ENCODE measurements around the gene GADD45B.

GRCh38 chr19:2503521-2504109, 27.7 kb downstream of the GADD45B start:
- no peak for TF ChIP-seq ATF2 (IDR thresholded peaks at IDR 0.05; ENCODE audit: low read length)
- TF ChIP-seq RAD51 (IDR thresholded peaks at IDR 0.05), result no peak
- no peak for TF ChIP-seq CTCF (IDR thresholded peaks at IDR 0.05 in 2 of 3, conservative IDR thresholded peaks at IDR 0.05 in 1 of 3; ENCODE audit: control insufficient read depth in 2 of 3, extremely low read depth in 1 of 3, insufficient read depth in 1 of 3, low read depth in 3 of 3, low read length in 3 of 3)
- no peak for TF ChIP-seq MAX (IDR thresholded peaks at IDR 0.05; ENCODE audit: low read depth, low read length)
- no peak for TF ChIP-seq ZNF24 (IDR thresholded peaks at IDR 0.05)
- TF ChIP-seq NKRF (conservative IDR thresholded peaks at IDR 0.05), result no peak
- no peak for TF ChIP-seq YY1 (IDR thresholded peaks at IDR 0.05; ENCODE audit: low read depth, low read length)
- TF ChIP-seq ZNF274 (IDR thresholded peaks at IDR 0.05; ENCODE audit: insufficient read depth, insufficient read length), result no peak
- TF ChIP-seq NFIC (IDR thresholded peaks at IDR 0.05; ENCODE audit: low read depth, low read length), result no peak
- TF ChIP-seq EP300 (IDR thresholded peaks at IDR 0.05; ENCODE audit: borderline replicate concordance in 1 of 2, control insufficient read depth in 1 of 2, low read depth in 2 of 2, low read length in 2 of 2), result no peak
- no peak for TF ChIP-seq ATF3 (IDR thresholded peaks at IDR 0.05; ENCODE audit: borderline replicate concordance, extremely low read depth, low read depth, low read length)
- TF ChIP-seq USF2 (IDR thresholded peaks at IDR 0.05; ENCODE audit: borderline replicate concordance, low read depth, low read length), result no peak
- no peak for TF ChIP-seq POLR2AphosphoS5 (IDR thresholded peaks at IDR 0.05; ENCODE audit: low read length)
